Measurements from ENCODE around the gene GMPR2.

GRCh38 chr14:24279301-24280186, 46.8 kb downstream of the GMPR2 start:
- TF ChIP-seq ZNF207 (IDR thresholded peaks at IDR 0.05; ENCODE audit: borderline replicate concordance) (no peak), ZNF563 (CRISPR knock-in tag; IDR thresholded peaks at IDR 0.05) (no peak), ZBTB7A (CRISPR knock-in tag; IDR thresholded peaks at IDR 0.05) (no peak), ZNF326 (CRISPR knock-in tag; IDR thresholded peaks at IDR 0.05; ENCODE audit: borderline replicate concordance) (no peak), MED1 (CRISPR knock-in tag; IDR thresholded peaks at IDR 0.05) (no peak), SMARCE1 (IDR thresholded peaks at IDR 0.05; ENCODE audit: borderline replicate concordance) (no peak), KMT2B (CRISPR knock-in tag; IDR thresholded peaks at IDR 0.05) (no peak), HMG20B (CRISPR knock-in tag; conservative IDR thresholded peaks at IDR 0.05) (no peak), TCF7L2 (IDR thresholded peaks at IDR 0.05; ENCODE audit: low read depth, low read length) (no peak), EZH2 (conservative IDR thresholded peaks at IDR 0.05; ENCODE audit: low read depth, low read length) (no peak), KAT2B (IDR thresholded peaks at IDR 0.05; ENCODE audit: borderline replicate concordance, low read depth, low read length) (no peak)
- TF ChIP-seq, protein P1, sequence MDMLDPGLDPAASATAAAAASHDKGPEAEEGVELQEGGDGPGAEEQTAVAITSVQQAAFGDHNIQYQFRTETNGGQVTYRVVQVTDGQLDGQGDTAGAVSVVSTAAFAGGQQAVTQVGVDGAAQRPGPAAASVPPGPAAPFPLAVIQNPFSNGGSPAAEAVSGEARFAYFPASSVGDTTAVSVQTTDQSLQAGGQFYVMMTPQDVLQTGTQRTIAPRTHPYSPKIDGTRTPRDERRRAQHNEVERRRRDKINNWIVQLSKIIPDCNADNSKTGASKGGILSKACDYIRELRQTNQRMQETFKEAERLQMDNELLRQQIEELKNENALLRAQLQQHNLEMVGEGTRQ (IDR thresholded peaks at IDR 0.05; ENCODE audit: low read depth, low read length): no peak
- TF ChIP-seq, protein P1 (CRISPR knock-in tag; IDR thresholded peaks at IDR 0.05; ENCODE audit: borderline replicate concordance): no peak
- TF ChIP-seq, protein P2, sequence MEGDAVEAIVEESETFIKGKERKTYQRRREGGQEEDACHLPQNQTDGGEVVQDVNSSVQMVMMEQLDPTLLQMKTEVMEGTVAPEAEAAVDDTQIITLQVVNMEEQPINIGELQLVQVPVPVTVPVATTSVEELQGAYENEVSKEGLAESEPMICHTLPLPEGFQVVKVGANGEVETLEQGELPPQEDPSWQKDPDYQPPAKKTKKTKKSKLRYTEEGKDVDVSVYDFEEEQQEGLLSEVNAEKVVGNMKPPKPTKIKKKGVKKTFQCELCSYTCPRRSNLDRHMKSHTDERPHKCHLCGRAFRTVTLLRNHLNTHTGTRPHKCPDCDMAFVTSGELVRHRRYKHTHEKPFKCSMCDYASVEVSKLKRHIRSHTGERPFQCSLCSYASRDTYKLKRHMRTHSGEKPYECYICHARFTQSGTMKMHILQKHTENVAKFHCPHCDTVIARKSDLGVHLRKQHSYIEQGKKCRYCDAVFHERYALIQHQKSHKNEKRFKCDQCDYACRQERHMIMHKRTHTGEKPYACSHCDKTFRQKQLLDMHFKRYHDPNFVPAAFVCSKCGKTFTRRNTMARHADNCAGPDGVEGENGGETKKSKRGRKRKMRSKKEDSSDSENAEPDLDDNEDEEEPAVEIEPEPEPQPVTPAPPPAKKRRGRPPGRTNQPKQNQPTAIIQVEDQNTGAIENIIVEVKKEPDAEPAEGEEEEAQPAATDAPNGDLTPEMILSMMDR (CRISPR knock-in tag; IDR thresholded peaks at IDR 0.05): peak; percentile 33; the same call in 1 of the 2 replicates
